RWPE2 (cell line): ENCODE measurements around the gene EDN2.

ENCODE experiments used
- ATAC-seq: fragments of 200-7000 bp; cut with Tn5 transposase; 3 replicates; pipeline ENCODE4 v1.9.1; 2021; ENCODE audit warnings: low read depth
- DNase-seq: peaks from one replicate; pipeline ENCODE4 v3.0.0-alpha.2; 2020; ENCODE audit warnings: low spot score
- H3K27ac ChIP-seq: fragments of 450-650 bp; 2 replicates; pipeline ENCODE4 v1.5.1; 2017; ENCODE audit warnings: mild to moderate bottlenecking; ENCODE audit not compliant: poor library complexity, severe bottlenecking
- H3K27me3 ChIP-seq: fragments of 250-450 bp; sonication (Bioruptor Pico); 2 replicates; pipeline ENCODE4 v1.5.1; 2021; ENCODE audit warnings: mild to moderate bottlenecking, moderate library complexity; ENCODE audit not compliant: insufficient read depth, poor library complexity, severe bottlenecking
- H3K36me3 ChIP-seq: fragments of 250-450 bp; sonication (Bioruptor Pico); 2 replicates; pipeline ENCODE4 v1.5.1; 2020; ENCODE audit warnings: low read depth, mild to moderate bottlenecking, moderate library complexity
- H3K4me1 ChIP-seq: fragments of 250-450 bp; sonication (Bioruptor Pico); 2 replicates; pipeline ENCODE4 v1.5.1; 2021; ENCODE audit warnings: mild to moderate bottlenecking, moderate library complexity; ENCODE audit not compliant: insufficient read depth, poor library complexity, severe bottlenecking
- H3K4me3 ChIP-seq: fragments of 250-450 bp; sonication (Bioruptor Pico); 2 replicates; pipeline ENCODE4 v1.5.1; 2021; ENCODE audit warnings: mild to moderate bottlenecking, moderate library complexity; ENCODE audit not compliant: severe bottlenecking
- H3K9me3 ChIP-seq: fragments of 250-450 bp; sonication (Bioruptor Pico); 2 replicates; pipeline ENCODE4 v1.5.1; 2021; ENCODE audit warnings: mild to moderate bottlenecking, moderate library complexity; ENCODE audit not compliant: severe bottlenecking
- CTCF ChIP-seq: fragments of 450-650 bp; IDR thresholded peaks from one replicate; pipeline ENCODE4 v1.5.1; 2017; ENCODE audit warnings: mild to moderate bottlenecking, moderate library complexity; ENCODE audit not compliant: poor library complexity, severe bottlenecking

Gene EDN2

GRCh38 chr1:41430069-41430468, 54.4 kb downstream of the EDN2 start:
- no peak overlapping the region for H3K4me3 ChIP-seq
- no peaks in the 10 kb centered on the region for H3K27me3 ChIP-seq
- DNase-seq, result no peak
- no peak for ATAC-seq
- peaks cover 10% of the 10 kb centered on the region for H3K4me1 ChIP-seq
- H3K36me3 ChIP-seq, result no peaks in the 10 kb centered on the region
- H3K27ac ChIP-seq, result no peak overlapping the region
- no peaks in the 10 kb centered on the region for H3K9me3 ChIP-seq
- TF ChIP-seq CTCF, result no peak

GRCh38 chr1:41429641-41430035, 54.8 kb downstream of the EDN2 start:
- Histone ChIP-seq H3K4me1 (peaks cover 10% of the 10 kb centered on the region), H3K4me3 (no peak overlapping the region), H3K27me3 (no peaks in the 10 kb centered on the region), H3K27ac (no peak overlapping the region), H3K36me3 (no peaks in the 10 kb centered on the region), H3K9me3 (no peaks in the 10 kb centered on the region)
- no peak for TF ChIP-seq CTCF
- ATAC-seq (no peak), DNase-seq (no peak)
